ENCODE data around the gene TUB.

The TUB gene

GRCh38 chr11:8093931-8094575 lies 13.0 kb downstream of the TUB start:
- DNase-seq, result peak; percentile 28

GRCh38 chr11:8094656-8095055 lies 13.6 kb downstream of the TUB start:
- DNase-seq, result no peak

- DNase-seq, result no peak
These were observed 14.4 kb downstream of the TUB start for GRCh38 chr11:8095371-8095770.

- DNase-seq, result no peak
These were observed 15.0 kb downstream of the TUB start for GRCh38 chr11:8095806-8096522.

GRCh38 chr11:8096575-8096974 lies 15.6 kb downstream of the TUB start:
- DNase-seq, result no peak

GRCh38 chr11:8097062-8097461 lies 16.1 kb downstream of the TUB start:
- DNase-seq, result no peak

- DNase-seq, result no peak
These were observed 16.5 kb downstream of the TUB start for GRCh38 chr11:8097468-8097867.

GRCh38 chr11:8097926-8098325 lies 16.9 kb downstream of the TUB start:
- DNase-seq, result no peak

GRCh38 chr11:8098361-8098760 lies 17.4 kb downstream of the TUB start:
- no peak for DNase-seq

- DNase-seq, result no peak
These were observed 17.9 kb downstream of the TUB start for GRCh38 chr11:8098879-8099278.

- DNase-seq, result peak; percentile 69
These were observed 18.4 kb downstream of the TUB start for GRCh38 chr11:8099291-8099899.

- no peak for DNase-seq
These were observed 19.1 kb downstream of the TUB start for GRCh38 chr11:8100158-8100557.

- no peak for DNase-seq
These were observed 19.6 kb downstream of the TUB start for GRCh38 chr11:8100605-8101004.

- no peak for DNase-seq
These were observed 20.4 kb downstream of the TUB start for GRCh38 chr11:8101421-8101820.

GRCh38 chr11:8102296-8102915 lies 21.4 kb downstream of the TUB start:
- no peak for DNase-seq

- no peak for DNase-seq
These were observed 22.0 kb downstream of the TUB start for GRCh38 chr11:8102965-8103364.

- DNase-seq, result no peak
These were observed 22.9 kb downstream of the TUB start for GRCh38 chr11:8103909-8104308.

GRCh38 chr11:8105133-8105532 lies 24.1 kb downstream of the TUB start:
- no peak for DNase-seq

- no peak for DNase-seq
These were observed 24.7 kb downstream of the TUB start for GRCh38 chr11:8105666-8106065.

- DNase-seq, result no peak
These were observed 25.7 kb downstream of the TUB start for GRCh38 chr11:8106679-8107078.

GRCh38 chr11:8107642-8108041 lies 26.6 kb downstream of the TUB start:
- DNase-seq, result no peak

- peak; percentile 13 for DNase-seq
These were observed 27.4 kb downstream of the TUB start for GRCh38 chr11:8108421-8108820.

- no peak for DNase-seq
These were observed 28.7 kb downstream of the TUB start for GRCh38 chr11:8109675-8110074.

GRCh38 chr11:8110396-8110795 lies 29.4 kb downstream of the TUB start:
- peak; percentile 70 for DNase-seq
